Heart right ventricle (tissue), 16 donors: Measurements from ENCODE around the gene TMEM176A. TPM values are rescaled to one million over a fixed set of nuclear protein-coding genes. Genes with fewer than 3 reads are reported as not detected.

ENCODE experiments used
- ATAC-seq, 8 donors: fragments of 200-7000 bp; cut with Tn5 transposase; one replicate each; pipeline ENCODE4 v1.9.1; 2020; ENCODE audit warnings: mild to moderate bottlenecking in 8 of 8, moderate library complexity in 8 of 8, moderate number of reproducible peaks in 1 of 8
- DNase-seq, 2 donors: peaks; one replicate each; pipeline ENCODE4 v3.0.0-alpha.2; 2020
- H3K27ac ChIP-seq, 10 donors: fragments of 200-600 bp; sonication (generic) in 2 of 10; one replicate each; pipeline versions ENCODE4 v1.5.0 to v1.8.0; 2020 to 2022; ENCODE audit warnings: mild to moderate bottlenecking in 3 of 10
- H3K27me3 ChIP-seq, 7 donors: fragments of 200-600 bp; one replicate each; pipeline ENCODE4 v1.8.0; 2021 to 2022; ENCODE audit warnings: mild to moderate bottlenecking in 2 of 7
- H3K36me3 ChIP-seq, 9 donors: fragments of 200-600 bp; sonication (generic) in 1 of 9; one replicate each; pipeline versions ENCODE4 v1.5.0 to v1.8.0; 2020 to 2022; ENCODE audit warnings: mild to moderate bottlenecking in 2 of 9
- H3K4me1 ChIP-seq, 9 donors: fragments of 200-600 bp; sonication (generic) in 1 of 9; one replicate each; pipeline versions ENCODE4 v1.5.0 to v1.8.0; 2020 to 2022; ENCODE audit warnings: mild to moderate bottlenecking in 4 of 9
- H3K4me3 ChIP-seq, 10 donors: fragments of 200-600 bp; sonication (generic) in 2 of 10; one replicate each; pipeline versions ENCODE4 v1.5.0 to v1.8.0; 2020 to 2022; ENCODE audit warnings: mild to moderate bottlenecking in 7 of 10, moderate library complexity in 2 of 10
- H3K9me3 ChIP-seq, 11 donors: fragments of 200-600 bp in 10 of 11; sonication (generic) in 2 of 11; one replicate each; pipeline versions ENCODE4 v1.5.0 to v1.8.0; 2013 to 2022; ENCODE audit warnings: mild to moderate bottlenecking in 2 of 11, control low read depth in 1 of 11, moderate library complexity in 1 of 11
- CTCF ChIP-seq, 9 donors: fragments of 200-600 bp; sonication (generic) in 2 of 9; IDR thresholded peaks; one replicate each; pipeline versions ENCODE4 v1.5.0 to v1.8.0; 2021 to 2022; ENCODE audit warnings: antibody characterized with exemption in 9 of 9, mild to moderate bottlenecking in 5 of 9, moderate library complexity in 1 of 9
- WGBS, 2 donors: extraction: QIAGEN DNeasy Blood & Tissue Kit; methylation state at CpG; one replicate each; pipeline ENCODE4 v1.1.7; 2013; ENCODE audit warnings: inconsistent platforms in 1 of 2; 5-methylcytosine and 5-hydroxymethylcytosine counted together
- intact Hi-C, 10 donors: fragments of 100-400 bp; cut with DNase I; formaldehyde crosslinking; loops; one replicate each; pipeline versions ENCODE4 v1.11.1 to v1.14.2; 2022
- polyA plus RNA-seq, 2 donors: library from polyadenylated mRNA; stranded (reverse); fragments of 200-250 nt; gene quantifications; one replicate each; pipeline ENCODE4 v1.2.3, GENCODE V29; 2013
- total RNA-seq, 10 donors: library from RNA; stranded (reverse); fragmentation: NEBNext Ultra II Directional in 3 of 10; extraction: Animal tissue kit (Norgen Biotek cat#: 25700) in 3 of 10; gene quantifications; one replicate each; pipeline versions ENCODE4 v1.2.1 to v1.2.4, GENCODE V29; 2021 to 2023
- donor health status: Arrhythmogenic right ventricular cardiomyopathy.
- donor health status: ischemic (EF 13 %, LVEDD 7.1; RV severe dilation, severe dysfunction).
- donor health status: healthy with polysubstance abuse.
- donor health status: DM: no; HTN: yes; CAD: no.
- donor health status: DM: no; HTN: no; CAD: no.
- donor health status: ischemic (EF 25% LVEDD 6.9; RV normal size, moderate dysfunction).
- donor health status: ischemic (EF 25% LVEDD 5.7; RV mildly dilated, moderate dysfunction).
- donor health status: healthy.
- donor health status: DM: yes; HTN: yes; CAD: no.
- donor health status: Ischemic cardiomyopathy.
- donor health status: ischemic (EF 35%, LVEDD 5.7; RV mildly dilated, moderate dysfunction).
- donor health status: nonischemic (EF 11% LVEDD 7.7; RV severe dilation, severe dysfunction).
- donor health status: DM: yes; HTN: yes; CAD: no.
- donor health status: PGD.
- donor health status: ischemic (EF 29% LVEDD 5.4; RV normal size, mild dysfunction).
- donor health status: nonischemic (EF 23%, LVEDD 6.1; RV moderate dilation, normal function).

Gene TMEM176A
- total and polyA plus RNA-seq, 12 donors, result 12.1 to 86.6 (median 18.7) TPM

DNA sequence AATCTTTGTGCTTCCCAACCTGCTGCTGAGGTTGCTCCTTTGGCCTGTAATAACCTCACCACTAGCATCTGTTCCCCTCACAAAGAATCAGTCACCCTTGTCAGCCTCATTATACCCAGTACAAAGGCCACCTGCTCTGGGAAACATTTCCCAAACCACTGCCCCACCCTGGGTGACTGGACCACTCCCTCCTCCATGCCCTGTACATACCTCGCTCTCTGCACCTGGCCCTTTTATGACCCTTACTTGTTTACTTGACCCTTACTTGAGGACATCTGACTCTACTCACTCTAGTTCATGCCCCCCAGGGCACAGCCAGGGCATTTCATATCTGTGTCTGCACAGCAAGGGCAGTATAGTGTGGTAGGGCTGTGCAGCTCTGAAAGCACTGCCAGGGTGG, 30.4 kb downstream of the TMEM176A start:
- 43 to 93% methylated on average over 1 of the region's 1 CpG for WGBS, 2 donors
- no peak overlapping the region for H3K27ac ChIP-seq
- intact Hi-C loops, result no loop called here

GRCh38 chr7:150831851-150832250, 31.3 kb downstream of the TMEM176A start:
- WGBS, 2 donors, result 67 to 71% methylated on average over 1 of the region's 1 CpG
- H3K4me1 ChIP-seq, result peaks cover 0 to 8% (median under 1%) of the 10 kb centered on the region in 9 donors
- TF ChIP-seq CTCF (IDR thresholded peaks at IDR 0.05), result no peak
- no peak overlapping the region for H3K4me3 ChIP-seq
- intact Hi-C loops, result no loop called here
- H3K36me3 ChIP-seq, result no peaks in the 10 kb centered on the region
- ATAC-seq (no peak), DNase-seq (no peak)
- H3K27me3 ChIP-seq, result peaks cover 0 to 8% (median 0%) of the 10 kb centered on the region in 7 donors
- no peak overlapping the region for H3K27ac ChIP-seq
- no peaks in the 10 kb centered on the region for H3K9me3 ChIP-seq

More for the DNA sequence above, 30.4 kb downstream of the TMEM176A start:
- DNase-seq, result no peak
- no peaks in the 10 kb centered on the region for H3K9me3 ChIP-seq
- H3K27me3 ChIP-seq, result peaks cover 0 to 8% (median 0%) of the 10 kb centered on the region in 7 donors
- peaks cover 0 to 17% (median 7%) of the 10 kb centered on the region in 9 donors for H3K4me1 ChIP-seq
- TF ChIP-seq CTCF (IDR thresholded peaks at IDR 0.05), result no peak
- no peak overlapping the region for H3K4me3 ChIP-seq
- ATAC-seq, result no peak
- H3K36me3 ChIP-seq, result no peaks in the 10 kb centered on the region

- intact Hi-C loops, result no loop called here
- H3K9me3 ChIP-seq, result no peaks in the 10 kb centered on the region
- no peak for DNase-seq
- H3K4me1 ChIP-seq, result peaks cover 0 to 7% (median 0%) of the 10 kb centered on the region in 9 donors
- no peaks in the 10 kb centered on the region for H3K36me3 ChIP-seq
- no peak overlapping the region for H3K4me3 ChIP-seq
- peaks cover 0 to 8% (median 0%) of the 10 kb centered on the region in 7 donors for H3K27me3 ChIP-seq
- 42 to 47% methylated on average over 1 of the region's 1 CpG for WGBS, 2 donors
- no peak for ATAC-seq
- H3K27ac ChIP-seq, result no peak overlapping the region
- TF ChIP-seq CTCF (IDR thresholded peaks at IDR 0.05), result no peak
Measured at GRCh38 chr7:150835019-150835418, 34.5 kb downstream of the TMEM176A start.

GRCh38 chr7:150835702-150836280, 35.2 kb downstream of the TMEM176A start:
- no peak for DNase-seq
- no peaks in the 10 kb centered on the region for H3K9me3 ChIP-seq
- H3K4me3 ChIP-seq, result no peak overlapping the region
- intact Hi-C loops, result no loop called here
- WGBS, 2 donors, result 75 to 84% methylated on average over 6 of the region's 6 CpGs
- no peak overlapping the region for H3K27ac ChIP-seq
- peaks cover 0 to 8% (median 0%) of the 10 kb centered on the region in 7 donors for H3K27me3 ChIP-seq
- H3K4me1 ChIP-seq, result peaks cover 0 to 7% (median 0%) of the 10 kb centered on the region in 9 donors
- TF ChIP-seq CTCF (IDR thresholded peaks at IDR 0.05), result no peak
- H3K36me3 ChIP-seq, result no peaks in the 10 kb centered on the region
- no peak for ATAC-seq
